Glutamatergic neuron (in vitro differentiated cells): ENCODE data around the gene ABITRAM. TPM values are rescaled to one million over a fixed set of nuclear protein-coding genes. Genes with fewer than 3 reads are reported as not detected.

ENCODE experiments used
- DNase-seq: peaks from one replicate; pipeline ENCODE4 v3.0.0; 2022
- H3K27ac Mint-ChIP-seq: one replicate; pipeline ENCODE4 v1.8.0; 2020; ENCODE audit warnings: mild to moderate bottlenecking, mixed read lengths, inconsistent platforms; ENCODE audit not compliant: unreplicated experiment
- H3K27me3 Mint-ChIP-seq: one replicate; pipeline ENCODE4 v1.8.0; 2020; ENCODE audit warnings: mild to moderate bottlenecking, moderate library complexity, mixed read lengths, inconsistent platforms; ENCODE audit not compliant: unreplicated experiment
- H3K36me3 Mint-ChIP-seq: one replicate; pipeline ENCODE4 v1.8.0; 2020; ENCODE audit warnings: mild to moderate bottlenecking, mixed read lengths, inconsistent platforms; ENCODE audit not compliant: unreplicated experiment
- H3K4me1 Mint-ChIP-seq: one replicate; pipeline ENCODE4 v1.8.0; 2020; ENCODE audit warnings: mild to moderate bottlenecking, low read depth, mixed read lengths, inconsistent platforms; ENCODE audit not compliant: unreplicated experiment
- H3K4me3 Mint-ChIP-seq: one replicate; pipeline ENCODE4 v1.8.0; 2020; ENCODE audit warnings: mild to moderate bottlenecking, mixed read lengths, inconsistent platforms; ENCODE audit not compliant: unreplicated experiment
- H3K9me3 Mint-ChIP-seq: one replicate; pipeline ENCODE4 v1.8.0; 2020; ENCODE audit warnings: mild to moderate bottlenecking, moderate library complexity, mixed read lengths, inconsistent platforms; ENCODE audit not compliant: unreplicated experiment
- total RNA-seq: library from RNA; stranded (reverse); fragmentation: NEBNext Ultra II Directional; extraction: Animal tissue kit (Norgen Biotek cat#: 25700); gene quantifications from one replicate; pipeline ENCODE4 v1.2.1, GENCODE V29; 2021; ENCODE audit not compliant: unreplicated experiment
- TF ChIP-seq, protein P1 (sequence below): fragments of 200-600 bp; sonication (generic); IDR thresholded peaks from one replicate; pipeline ENCODE4 v1.5.0; 2021; ENCODE audit not compliant: partially characterized antibody, unreplicated experiment

The ABITRAM gene
- total RNA-seq, 1 donor from 2014 or later, result 5.5 TPM

DNA sequence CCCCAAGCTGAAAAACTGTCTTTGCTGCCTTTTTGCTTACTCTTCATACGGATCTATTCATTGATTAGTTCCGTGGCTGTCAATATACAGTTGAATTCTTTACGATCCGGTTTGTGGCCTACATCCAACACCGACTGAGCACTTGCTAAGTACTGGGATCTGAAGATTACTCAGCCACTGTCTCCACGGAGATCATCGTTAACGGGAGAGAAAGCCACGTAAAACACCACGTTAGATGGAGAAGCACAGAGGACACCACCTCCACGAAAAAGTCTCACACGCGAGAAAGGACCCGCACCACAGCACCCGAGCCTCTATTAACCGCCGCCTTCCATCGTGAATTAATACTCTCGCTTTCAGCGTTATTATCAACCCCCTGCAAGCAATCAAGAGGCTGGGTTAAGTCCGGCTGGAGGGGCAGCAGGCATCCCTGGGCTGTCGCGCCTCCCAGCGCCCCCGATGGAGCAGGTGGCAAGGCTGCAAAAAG, 926 bp upstream of the ABITRAM start:
- Mint-ChIP-seq H3K27ac (peak overlapping the region; percentile 97), H3K4me3 (peak overlapping the region; percentile 86), H3K9me3 (peaks cover 7% of the 10 kb centered on the region), H3K4me1 (peaks cover 21% of the 10 kb centered on the region), H3K27me3 (peaks cover 4% of the 10 kb centered on the region), H3K36me3 (no peaks in the 10 kb centered on the region)
- TF ChIP-seq, protein P1, sequence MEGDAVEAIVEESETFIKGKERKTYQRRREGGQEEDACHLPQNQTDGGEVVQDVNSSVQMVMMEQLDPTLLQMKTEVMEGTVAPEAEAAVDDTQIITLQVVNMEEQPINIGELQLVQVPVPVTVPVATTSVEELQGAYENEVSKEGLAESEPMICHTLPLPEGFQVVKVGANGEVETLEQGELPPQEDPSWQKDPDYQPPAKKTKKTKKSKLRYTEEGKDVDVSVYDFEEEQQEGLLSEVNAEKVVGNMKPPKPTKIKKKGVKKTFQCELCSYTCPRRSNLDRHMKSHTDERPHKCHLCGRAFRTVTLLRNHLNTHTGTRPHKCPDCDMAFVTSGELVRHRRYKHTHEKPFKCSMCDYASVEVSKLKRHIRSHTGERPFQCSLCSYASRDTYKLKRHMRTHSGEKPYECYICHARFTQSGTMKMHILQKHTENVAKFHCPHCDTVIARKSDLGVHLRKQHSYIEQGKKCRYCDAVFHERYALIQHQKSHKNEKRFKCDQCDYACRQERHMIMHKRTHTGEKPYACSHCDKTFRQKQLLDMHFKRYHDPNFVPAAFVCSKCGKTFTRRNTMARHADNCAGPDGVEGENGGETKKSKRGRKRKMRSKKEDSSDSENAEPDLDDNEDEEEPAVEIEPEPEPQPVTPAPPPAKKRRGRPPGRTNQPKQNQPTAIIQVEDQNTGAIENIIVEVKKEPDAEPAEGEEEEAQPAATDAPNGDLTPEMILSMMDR, result no peak
- peak; percentile 55 for DNase-seq

DNA sequence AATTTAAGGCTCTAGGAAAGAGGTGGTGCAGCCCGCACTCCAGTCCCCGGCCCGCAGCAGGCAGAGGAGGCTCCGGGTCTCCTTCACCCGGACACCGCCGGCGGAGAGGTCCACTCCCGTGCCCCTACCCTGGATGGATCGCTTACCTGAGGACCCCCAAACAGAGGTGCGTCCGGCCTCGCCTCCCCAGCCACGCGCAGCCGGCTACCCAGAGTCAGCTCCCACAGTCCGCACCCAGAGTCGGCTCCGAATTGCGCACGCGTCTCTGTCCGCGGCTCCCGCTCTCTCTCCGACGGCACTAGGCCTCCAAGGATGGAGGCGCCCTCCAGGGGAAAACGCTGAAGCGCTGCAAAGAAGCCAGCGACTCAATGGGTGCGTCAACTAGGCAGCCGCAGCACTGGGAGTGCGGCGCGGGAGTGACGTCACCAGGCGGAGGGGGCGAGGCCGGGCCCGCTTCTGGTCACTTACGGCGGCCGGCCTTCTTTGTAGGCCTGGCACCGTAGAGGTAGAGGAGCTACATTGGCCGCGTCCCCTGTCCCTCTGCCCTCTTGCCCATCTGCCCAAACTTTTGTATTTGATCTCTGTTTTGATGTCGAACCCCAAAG, 380 bp upstream of the ABITRAM start, which contains the start of gene ELP1:
ELP1 (minus strand) TSS at position 407 of the 605 bp plus-strand sequence. CDS start 2,978 bp downstream, outside the sequence.
- Mint-ChIP-seq H3K27me3 (peaks cover 4% of the 10 kb centered on the region), H3K36me3 (no peaks in the 10 kb centered on the region), H3K9me3 (peaks cover 7% of the 10 kb centered on the region), H3K27ac (peak within 1 kb of the TSS; percentile 97), H3K4me3 (peak within 1 kb of the TSS; percentile 86), H3K4me1 (peaks cover 21% of the 10 kb centered on the region)
- TF ChIP-seq, protein P1, result no peak
- peak; percentile 97 for DNase-seq

DNA sequence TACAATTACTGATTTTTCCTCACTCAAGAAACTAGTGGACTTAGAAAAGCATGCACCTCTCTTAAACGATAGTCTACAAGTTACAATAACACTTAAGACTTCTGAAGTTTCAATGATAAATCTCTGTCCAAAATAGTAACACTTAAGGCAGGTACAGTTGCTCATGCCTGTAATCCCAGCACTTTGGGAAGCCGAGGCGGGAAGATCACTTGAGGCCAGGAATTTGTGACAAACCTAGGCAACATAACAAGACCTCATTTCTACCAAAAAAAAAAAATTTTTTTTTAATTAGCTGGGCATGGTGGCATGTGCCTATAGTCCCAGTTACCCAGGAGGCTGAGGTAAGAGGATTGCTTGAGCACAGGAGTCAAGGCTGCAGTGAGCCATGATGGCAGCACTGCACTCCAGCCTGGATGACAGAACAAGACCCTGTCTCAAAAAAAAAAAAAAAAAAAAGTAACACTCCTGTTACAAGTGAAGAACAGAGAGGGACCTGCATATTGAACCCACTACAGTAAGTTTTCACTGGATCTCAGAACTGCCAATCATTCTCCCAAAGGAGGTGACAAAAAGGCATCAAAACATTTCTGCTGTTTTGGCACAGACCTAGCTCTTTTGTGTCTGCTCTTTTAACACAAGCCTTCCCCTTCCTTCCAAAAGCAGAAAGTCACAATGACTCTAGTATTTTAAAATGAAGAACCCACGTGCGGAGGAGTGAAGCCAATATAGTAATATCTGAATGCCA, 3.5 kb downstream of the ABITRAM start:
- TF ChIP-seq, protein P1, result no peak
- peaks cover 13% of the 10 kb centered on the region for H3K4me1 Mint-ChIP-seq
- H3K4me3 Mint-ChIP-seq, result no peak overlapping the region
- H3K9me3 Mint-ChIP-seq, result peaks cover 7% of the 10 kb centered on the region
- peaks cover 4% of the 10 kb centered on the region for H3K27me3 Mint-ChIP-seq
- no peak for DNase-seq
- H3K27ac Mint-ChIP-seq, result no peak overlapping the region
- H3K36me3 Mint-ChIP-seq, result no peaks in the 10 kb centered on the region

DNA sequence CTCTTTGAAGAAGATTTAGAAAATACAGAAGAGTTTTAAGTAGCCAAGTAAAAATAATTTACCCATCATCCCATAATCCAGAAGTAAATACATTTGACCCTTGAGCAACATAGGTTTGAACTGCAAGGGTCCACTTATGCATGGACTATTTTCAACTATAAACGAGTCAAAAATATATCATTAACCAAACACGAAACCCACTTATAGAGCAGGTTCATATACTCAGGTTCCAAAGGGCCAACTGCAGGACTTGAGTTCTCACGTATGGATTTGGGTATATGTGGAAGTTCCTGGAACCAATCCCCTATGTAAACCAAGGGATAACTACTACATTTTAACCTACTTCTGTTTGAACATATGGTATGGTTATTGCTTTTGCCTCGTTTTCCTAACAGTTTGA, 5.8 kb downstream of the ABITRAM start:
- Mint-ChIP-seq H3K36me3 (no peaks in the 10 kb centered on the region), H3K27me3 (no peaks in the 10 kb centered on the region), H3K27ac (no peak overlapping the region), H3K4me3 (no peak overlapping the region), H3K9me3 (no peaks in the 10 kb centered on the region), H3K4me1 (peaks cover 5% of the 10 kb centered on the region)
- TF ChIP-seq, protein P1, result no peak
- no peak for DNase-seq

DNA sequence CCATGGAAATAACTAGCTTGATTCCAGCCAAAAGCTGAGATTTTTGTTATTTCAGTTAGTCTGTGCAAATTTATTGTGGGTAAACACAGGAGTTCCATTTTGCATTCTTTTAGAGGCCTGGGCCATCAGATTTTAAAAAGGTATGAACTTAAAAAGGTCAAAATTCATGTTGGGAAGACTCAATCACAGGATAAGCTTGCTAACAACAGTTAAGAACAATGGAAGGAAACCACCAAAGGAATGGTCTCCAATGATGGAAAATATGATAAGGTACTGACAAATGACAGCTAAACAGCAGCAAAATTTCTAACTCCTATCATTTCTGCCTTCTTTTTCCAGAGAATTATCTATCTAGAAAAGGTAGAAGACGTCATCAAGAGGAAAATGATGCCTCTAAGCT, 16.0 kb downstream of the ABITRAM start:
- no peaks in the 10 kb centered on the region for H3K36me3 Mint-ChIP-seq
- H3K27ac Mint-ChIP-seq, result no peak overlapping the region
- no peak for DNase-seq
- TF ChIP-seq, protein P1, result no peak
- H3K27me3 Mint-ChIP-seq, result no peaks in the 10 kb centered on the region
- peaks cover 2% of the 10 kb centered on the region for H3K9me3 Mint-ChIP-seq
- H3K4me1 Mint-ChIP-seq, result no peaks in the 10 kb centered on the region
- no peak overlapping the region for H3K4me3 Mint-ChIP-seq
